ENCODE measurements around the gene SHKBP1. TPM values are rescaled to one million over a fixed set of nuclear protein-coding genes. Genes with fewer than 3 reads are reported as not detected.

SHKBP1 gene
- total and polyA plus RNA-seq, 10 of the 15 experiments (the other 5 are each of a cell fraction or from before 2014, with no cell fraction given), result 2.3 to 123 (median 67.0) TPM

- Histone ChIP-seq H3K9me3 (replicated peaks; ENCODE audit: control insufficient read depth, insufficient read depth, low read length) (no peaks in the 10 kb centered on the region), H3K4me3 (peak within 1 kb of the TSS; percentile 30; the same call in 1 of the 2 replicates), H3K36me3 (ENCODE audit: control insufficient read depth in 2 of 2, insufficient read depth in 2 of 2, low read length in 1 of 2) (no peaks in the 10 kb centered on the region), H3K4me1 (ENCODE audit: control insufficient read depth, insufficient read depth, low read length) (peaks cover 24% of the 10 kb centered on the region), H3K9ac (ENCODE audit: control insufficient read depth, insufficient read depth, low read length) (no peak within 1 kb of the TSS), H4K20me1 (ENCODE audit: control insufficient read depth, insufficient read depth) (no peaks in the 10 kb centered on the region), H3K27ac (ENCODE audit: control insufficient read depth, insufficient read depth) (no peak within 1 kb of the TSS), H3K27me3 (replicated peaks in 1 of 2; ENCODE audit: control insufficient read depth in 2 of 2, insufficient read depth in 2 of 2, low read length in 1 of 2) (peaks cover 11 to 14% of the 10 kb centered on the region in 2 experiments), H2AFZ (ENCODE audit: control insufficient read depth, low read depth, low read length) (no peak within 1 kb of the TSS; the same call in 1 of the 2 replicates), H3K4me2 (ENCODE audit: control insufficient read depth, insufficient read depth) (peak within 1 kb of the TSS; percentile 11; the same call in 1 of the 2 replicates), H3K79me2 (ENCODE audit: control insufficient read depth, insufficient read depth, low read length) (no peaks in the 10 kb centered on the region)
- in situ Hi-C loops (cut with MboI), result loop anchor here (10.0 kb wide), 1 partner anchor 297 kb away; no protein-coding TSS in a partner anchor
- ChIA-PET POLR2A (no interaction called here), SMC1A (ENCODE audit: uncharacterized antibody, unreplicated experiment) (interaction anchor here (0.6 kb wide), 1 partner anchor 60 kb away, joined by 3 read pairs; no protein-coding TSS in a partner anchor), CTCF (interaction anchor here (0.6 to 4.7 kb wide), 4 partner anchors 33 to 296 kb away, joined by 3 to 25 read pairs (median 20); no protein-coding TSS in a partner anchor), RAD21 (ENCODE audit: unreplicated experiment) (interaction anchor here (0.7 kb wide), 1 partner anchor 138 kb away, joined by 3 read pairs; no protein-coding TSS in a partner anchor)
- DNase-seq (ENCODE audit: low read depth, low spot score) (no peak), ATAC-seq (no peak), FAIRE-seq (no peak)
- BruUV-seq (replicated peaks), result no TSS peak
- intact Hi-C loops (cut with micrococcal nuclease; ENCODE audit: unreplicated experiment), result no loop called here
- 0% methylated on average over 12 of the region's 82 CpGs for WGBS (ENCODE audit: insufficient coverage, insufficient replicate concordance, low lambda C conversion rate, missing lambda C conversion rate)
- TF ChIP-seq HCFC1 (IDR thresholded peaks at IDR 0.05; ENCODE audit: low read length), result no peak
- no peak for TF ChIP-seq KLF5 (IDR thresholded peaks at IDR 0.05; ENCODE audit: partially characterized antibody)
- no peak for TF ChIP-seq MEF2A (IDR thresholded peaks at IDR 0.05; ENCODE audit: insufficient read depth, low read depth, low read length)
- no peak for TF ChIP-seq ATF7 (IDR thresholded peaks at IDR 0.05; ENCODE audit: low read depth)
- TF ChIP-seq YY1 (IDR thresholded peaks at IDR 0.05; ENCODE audit: low read depth, low read length), result peak; percentile 41; the same call in 1 of the 2 replicates
- no peak for TF ChIP-seq MLLT1 (IDR thresholded peaks at IDR 0.05)
- peak; percentile 89 for TF ChIP-seq SUZ12 (IDR thresholded peaks at IDR 0.05; ENCODE audit: unreplicated experiment)
- TF ChIP-seq ZBED1 (IDR thresholded peaks at IDR 0.05; ENCODE audit: borderline replicate concordance), result no peak
- peak in 1 of 2 experiments; percentile 39; a peak in 1 of 4 replicates for TF ChIP-seq BHLHE40 (IDR thresholded peaks at IDR 0.05; ENCODE audit: borderline replicate concordance in 1 of 2, low read depth in 2 of 2, low read length in 1 of 2)
- TF ChIP-seq SP1 (IDR thresholded peaks at IDR 0.05; ENCODE audit: low read depth, low read length), result no peak
- peak in 1 of 2 experiments; percentile 42; a peak in 1 of 3 replicates for TF ChIP-seq EGR1 (IDR thresholded peaks at IDR 0.05; ENCODE audit: borderline replicate concordance in 1 of 2, low read depth in 2 of 2, low read length in 2 of 2)
- TF ChIP-seq, protein P1, sequence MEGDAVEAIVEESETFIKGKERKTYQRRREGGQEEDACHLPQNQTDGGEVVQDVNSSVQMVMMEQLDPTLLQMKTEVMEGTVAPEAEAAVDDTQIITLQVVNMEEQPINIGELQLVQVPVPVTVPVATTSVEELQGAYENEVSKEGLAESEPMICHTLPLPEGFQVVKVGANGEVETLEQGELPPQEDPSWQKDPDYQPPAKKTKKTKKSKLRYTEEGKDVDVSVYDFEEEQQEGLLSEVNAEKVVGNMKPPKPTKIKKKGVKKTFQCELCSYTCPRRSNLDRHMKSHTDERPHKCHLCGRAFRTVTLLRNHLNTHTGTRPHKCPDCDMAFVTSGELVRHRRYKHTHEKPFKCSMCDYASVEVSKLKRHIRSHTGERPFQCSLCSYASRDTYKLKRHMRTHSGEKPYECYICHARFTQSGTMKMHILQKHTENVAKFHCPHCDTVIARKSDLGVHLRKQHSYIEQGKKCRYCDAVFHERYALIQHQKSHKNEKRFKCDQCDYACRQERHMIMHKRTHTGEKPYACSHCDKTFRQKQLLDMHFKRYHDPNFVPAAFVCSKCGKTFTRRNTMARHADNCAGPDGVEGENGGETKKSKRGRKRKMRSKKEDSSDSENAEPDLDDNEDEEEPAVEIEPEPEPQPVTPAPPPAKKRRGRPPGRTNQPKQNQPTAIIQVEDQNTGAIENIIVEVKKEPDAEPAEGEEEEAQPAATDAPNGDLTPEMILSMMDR (IDR thresholded peaks at IDR 0.05 in 2 of 3, conservative IDR thresholded peaks at IDR 0.05 in 1 of 3; ENCODE audit: control insufficient read depth in 2 of 3, extremely low read depth in 1 of 3, insufficient read depth in 1 of 3, low read depth in 3 of 3, low read length in 3 of 3), result 0 out of 6 replicates have a peak, but pooled peaks of 1 of the 3 experiments have one; percentile 2
Measured at GRCh38 chr19:40601134-40601974, 24.7 kb downstream of the SHKBP1 start, which contains the start of gene LTBP4. Gene LTBP4 (plus strand): TSS chr19:40601369. CDS start chr19:40601388, 19 bp downstream.
